NT2/D1 (cell line): Measurements from ENCODE around the gene TMEM222.

Source experiments
- DNase-seq: peaks from one replicate; pipeline ENCODE4 v3.0.0-alpha.2; 2011; ENCODE audit warnings: low read depth, low spot score
- H3K27me3 ChIP-seq: 2 replicates; pipeline ENCODE4 v1.6.0; 2011; ENCODE audit warnings: mild to moderate bottlenecking; ENCODE audit not compliant: insufficient read length, insufficient read depth
- H3K36me3 ChIP-seq: 2 replicates; pipeline ENCODE4 v1.6.1; 2011; ENCODE audit warnings: mild to moderate bottlenecking, low read length, mixed read lengths; ENCODE audit not compliant: insufficient read depth, insufficient read length
- H3K4me1 ChIP-seq: 2 replicates; pipeline ENCODE4 v1.5.1; 2011; ENCODE audit not compliant: insufficient read depth, insufficient read length
- H3K4me3 ChIP-seq: 2 replicates; pipeline ENCODE4 v1.5.1; 2011; ENCODE audit warnings: low read depth; ENCODE audit not compliant: insufficient read length
- H3K9ac ChIP-seq: 2 replicates; pipeline ENCODE4 v1.6.0; 2011; ENCODE audit warnings: low read depth; ENCODE audit not compliant: insufficient read length
- H3K9me3 ChIP-seq: 2 replicates; pipeline ENCODE4 v1.5.1; 2011; ENCODE audit warnings: mild to moderate bottlenecking, low read length; ENCODE audit not compliant: insufficient read depth
- SUZ12 ChIP-seq: IDR thresholded peaks from 2 replicates; pipeline ENCODE4 v1.6.1; 2011; ENCODE audit not compliant: insufficient read length, insufficient read depth; ENCODE audit errors: extremely low read depth
- YY1 ChIP-seq: IDR thresholded peaks from 2 replicates; pipeline ENCODE4 v1.6.1; 2011; ENCODE audit not compliant: insufficient read length, insufficient read depth
- ZNF274 ChIP-seq: IDR thresholded peaks from 2 replicates; pipeline ENCODE4 v1.6.1; 2011; ENCODE audit warnings: mild to moderate bottlenecking, low read depth, low read length

TMEM222 gene

DNA sequence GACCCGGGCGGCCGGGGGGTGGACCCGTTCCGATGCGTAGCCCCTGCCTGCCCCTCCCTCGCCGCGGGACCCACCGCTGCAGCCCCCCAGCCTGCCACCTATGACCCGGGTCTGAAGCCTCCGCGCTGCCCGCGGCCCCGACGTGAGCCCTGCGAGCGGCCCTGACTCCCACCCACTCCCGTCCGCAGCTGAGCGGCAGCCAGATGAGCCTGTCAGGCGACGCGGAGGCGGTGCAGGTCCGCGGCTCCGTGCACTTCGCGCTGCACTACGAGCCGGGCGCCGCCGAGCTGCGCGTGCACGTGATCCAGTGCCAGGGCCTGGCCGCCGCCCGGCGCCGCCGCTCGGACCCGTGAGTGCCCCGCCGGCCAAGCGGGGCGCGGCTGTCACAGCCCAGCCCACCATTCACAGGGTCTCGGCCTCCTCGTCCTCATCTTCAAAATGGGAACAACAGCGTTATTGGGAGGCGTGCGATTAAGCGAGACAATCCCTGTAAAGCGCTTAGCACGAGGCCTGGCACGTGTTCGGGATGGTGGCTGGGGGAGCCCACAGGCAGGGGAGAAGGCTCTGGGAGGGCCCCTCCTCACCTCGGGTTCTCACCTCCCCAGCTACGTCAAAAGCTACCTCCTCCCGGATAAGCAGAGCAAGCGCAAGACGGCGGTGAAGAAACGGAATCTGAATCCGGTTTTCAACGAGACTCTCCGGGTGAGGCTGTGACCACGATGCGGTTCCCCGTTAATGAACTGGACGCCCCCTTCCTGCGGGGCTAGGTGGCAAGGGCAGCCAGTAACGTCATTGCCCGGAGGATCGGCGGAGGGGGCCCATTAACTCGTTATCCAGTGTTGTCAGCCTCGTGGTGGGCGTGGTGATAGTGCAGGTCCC lies 28.1 kb downstream of the TMEM222 start:
- peaks cover 22% of the 10 kb centered on the region for H3K4me1 ChIP-seq
- peak overlapping the region; percentile 82 for H3K4me3 ChIP-seq
- H3K36me3 ChIP-seq = peaks cover 40% of the 10 kb centered on the region
- peak overlapping the region; percentile 87 for H3K9ac ChIP-seq
- H3K9me3 ChIP-seq = no peaks in the 10 kb centered on the region
- no peak for TF ChIP-seq ZNF274
- no peak for TF ChIP-seq YY1
- TF ChIP-seq SUZ12 = no peak
- DNase-seq = no peak
- H3K27me3 ChIP-seq = no peaks in the 10 kb centered on the region

DNA sequence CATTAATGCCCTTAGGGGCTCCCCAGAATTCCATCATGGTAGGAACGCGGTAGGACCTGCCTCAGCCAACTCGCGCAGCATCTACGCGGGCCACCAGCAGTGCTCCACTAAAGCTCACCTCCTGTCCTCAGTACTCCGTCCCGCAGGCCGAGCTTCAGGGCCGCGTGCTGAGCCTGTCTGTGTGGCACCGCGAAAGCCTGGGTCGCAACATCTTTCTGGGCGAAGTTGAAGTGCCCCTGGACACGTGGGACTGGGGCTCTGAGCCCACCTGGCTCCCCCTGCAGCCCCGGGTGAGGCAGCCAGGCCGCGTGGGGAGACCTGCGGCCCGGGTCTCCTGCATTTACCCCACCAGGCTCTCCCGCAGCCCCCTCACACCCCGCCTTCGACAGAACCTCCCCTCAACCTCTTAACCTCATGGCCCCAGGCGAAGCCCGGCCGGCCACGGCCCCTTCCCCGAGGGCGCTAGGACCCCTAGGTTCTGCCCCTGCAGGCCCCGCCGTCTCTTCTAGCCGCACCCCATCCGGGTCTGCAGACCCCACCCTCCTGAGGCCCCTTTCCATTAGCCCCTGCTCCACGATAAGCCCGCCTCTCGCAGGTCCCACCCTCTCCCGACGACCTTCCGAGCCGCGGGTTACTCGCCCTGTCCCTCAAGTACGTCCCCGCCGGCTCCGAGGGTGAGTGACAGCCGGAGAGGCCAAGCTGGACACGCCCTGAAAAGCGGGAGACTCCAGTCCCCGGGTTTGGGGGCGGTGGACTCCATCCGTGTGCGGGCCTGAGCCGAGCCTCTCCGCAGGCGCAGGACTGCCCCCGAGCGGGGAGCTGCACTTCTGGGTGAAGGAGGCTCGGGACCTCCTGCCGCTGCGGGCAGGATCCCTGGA lies 28.9 kb downstream of the TMEM222 start:
- TF ChIP-seq ZNF274 (no peak), YY1 (peak; percentile 16)
- Histone ChIP-seq H3K4me1 (peaks cover 22% of the 10 kb centered on the region), H3K9ac (peak overlapping the region; percentile 87), H3K9me3 (no peaks in the 10 kb centered on the region), H3K36me3 (peaks cover 42% of the 10 kb centered on the region), H3K4me3 (peak overlapping the region; percentile 82), H3K27me3 (no peaks in the 10 kb centered on the region)
- DNase-seq = peak; percentile 97

DNA sequence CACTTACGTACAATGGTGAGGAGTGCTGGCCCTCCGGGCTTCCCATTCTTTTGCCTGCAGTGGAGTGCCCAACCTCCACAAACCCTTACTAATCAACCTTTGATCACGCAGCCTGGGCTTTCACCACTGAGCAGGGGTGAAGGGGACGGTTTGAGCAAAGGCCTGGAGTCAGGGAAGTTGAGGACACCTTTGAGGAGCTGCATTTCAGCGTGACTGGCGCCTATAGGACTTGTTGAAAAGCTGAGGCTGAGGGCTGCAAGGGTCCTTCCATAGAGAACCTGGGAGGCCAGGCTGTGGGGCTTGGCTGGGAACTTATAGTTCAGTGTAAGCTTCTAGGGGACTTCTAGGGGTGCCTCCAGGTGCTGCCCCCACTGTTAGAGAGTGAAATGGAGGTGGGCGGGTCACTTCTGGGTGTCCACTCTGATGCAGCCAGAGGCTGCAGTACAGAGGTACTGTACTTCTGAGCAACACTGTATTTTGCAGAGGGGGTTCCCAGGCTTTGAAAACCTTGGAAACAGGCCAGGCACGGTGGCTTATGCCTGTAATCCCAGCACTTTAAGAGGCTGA lies 29.7 kb downstream of the TMEM222 start:
- TF ChIP-seq ZNF274 (no peak), YY1 (no peak), SUZ12 (no peak)
- Histone ChIP-seq H3K4me1 (peaks cover 22% of the 10 kb centered on the region), H3K27me3 (no peaks in the 10 kb centered on the region), H3K4me3 (peak overlapping the region; percentile 82), H3K9me3 (no peaks in the 10 kb centered on the region), H3K9ac (peak overlapping the region; percentile 81), H3K36me3 (peaks cover 41% of the 10 kb centered on the region)
- DNase-seq = no peak

DNA sequence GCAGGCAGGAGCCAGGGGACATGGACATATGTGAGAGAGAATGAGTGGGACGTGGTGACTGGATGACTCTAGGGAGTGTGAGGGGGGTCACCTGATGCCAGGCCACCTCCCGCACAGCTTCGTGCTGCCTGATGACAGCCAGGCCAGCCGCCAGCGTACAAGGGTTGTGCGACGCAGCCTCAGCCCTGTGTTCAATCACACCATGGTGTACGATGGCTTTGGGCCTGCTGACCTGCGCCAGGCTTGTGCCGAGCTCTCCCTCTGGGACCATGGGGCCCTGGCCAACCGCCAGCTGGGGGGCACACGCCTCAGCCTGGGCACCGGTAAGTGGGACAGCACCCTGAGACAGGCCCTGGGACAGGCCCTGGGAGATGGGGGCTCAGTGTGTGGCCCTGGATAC lies 31.2 kb downstream of the TMEM222 start:
- peak overlapping the region; percentile 27 for H3K9ac ChIP-seq
- no peak for DNase-seq
- H3K4me1 ChIP-seq = peaks cover 25% of the 10 kb centered on the region
- peaks cover 7% of the 10 kb centered on the region for H3K27me3 ChIP-seq
- peaks cover 31% of the 10 kb centered on the region for H3K36me3 ChIP-seq
- no peaks in the 10 kb centered on the region for H3K9me3 ChIP-seq
- H3K4me3 ChIP-seq = no peak overlapping the region
- TF ChIP-seq SUZ12 (no peak), ZNF274 (no peak), YY1 (no peak)

DNA sequence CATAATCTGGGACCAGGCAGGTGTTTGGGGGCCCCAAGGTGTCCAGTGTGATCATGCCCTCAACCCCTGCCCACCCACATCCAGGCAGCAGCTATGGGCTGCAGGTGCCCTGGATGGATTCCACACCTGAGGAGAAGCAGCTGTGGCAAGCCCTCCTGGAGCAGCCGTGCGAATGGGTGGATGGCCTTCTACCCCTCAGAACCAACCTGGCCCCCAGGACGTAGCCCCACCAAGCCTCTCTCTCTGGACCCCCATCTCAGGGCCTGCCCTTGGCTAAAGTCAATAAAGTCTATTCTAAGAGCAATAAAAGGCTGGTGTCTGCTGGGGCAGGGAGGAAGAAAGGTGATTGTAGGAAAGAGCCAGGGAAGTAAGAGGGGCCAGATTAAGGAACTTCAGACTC lies 31.7 kb downstream of the TMEM222 start:
- DNase-seq = no peak
- TF ChIP-seq YY1 = no peak
- no peak for TF ChIP-seq ZNF274
- TF ChIP-seq SUZ12 = no peak

DNA sequence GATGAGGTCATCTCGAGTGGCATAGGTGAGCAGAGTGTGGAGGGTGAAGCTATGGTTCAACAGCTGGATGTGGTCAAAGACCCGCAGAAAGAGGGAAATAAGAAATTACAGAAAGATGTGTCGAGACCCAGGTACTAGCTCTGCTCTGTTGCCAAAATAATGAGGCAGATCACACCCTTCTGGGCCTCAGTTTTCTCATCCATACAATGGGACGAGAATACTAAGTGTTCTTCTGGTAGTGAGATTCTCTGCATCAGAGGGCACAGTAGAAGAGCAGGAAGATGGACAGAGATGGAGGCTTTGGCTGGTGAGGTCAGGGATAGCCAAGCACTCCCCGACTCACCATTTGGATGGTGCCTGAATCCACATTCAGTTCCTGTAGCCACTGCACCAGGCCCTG lies 33.7 kb downstream of the TMEM222 start:
- Histone ChIP-seq H3K4me1 (peaks cover 25% of the 10 kb centered on the region), H3K9ac (no peak overlapping the region), H3K36me3 (peaks cover 51% of the 10 kb centered on the region), H3K9me3 (no peaks in the 10 kb centered on the region), H3K4me3 (no peak overlapping the region), H3K27me3 (peaks cover 20% of the 10 kb centered on the region)
- TF ChIP-seq ZNF274 = no peak
- TF ChIP-seq SUZ12 = no peak
- TF ChIP-seq YY1 = no peak
- no peak for DNase-seq

More for the DNA sequence above, 31.7 kb downstream of the TMEM222 start:
- Histone ChIP-seq H3K9ac (no peak overlapping the region), H3K36me3 (peaks cover 36% of the 10 kb centered on the region), H3K9me3 (no peaks in the 10 kb centered on the region), H3K27me3 (peaks cover 11% of the 10 kb centered on the region), H3K4me3 (no peak overlapping the region), H3K4me1 (peaks cover 26% of the 10 kb centered on the region)

DNA sequence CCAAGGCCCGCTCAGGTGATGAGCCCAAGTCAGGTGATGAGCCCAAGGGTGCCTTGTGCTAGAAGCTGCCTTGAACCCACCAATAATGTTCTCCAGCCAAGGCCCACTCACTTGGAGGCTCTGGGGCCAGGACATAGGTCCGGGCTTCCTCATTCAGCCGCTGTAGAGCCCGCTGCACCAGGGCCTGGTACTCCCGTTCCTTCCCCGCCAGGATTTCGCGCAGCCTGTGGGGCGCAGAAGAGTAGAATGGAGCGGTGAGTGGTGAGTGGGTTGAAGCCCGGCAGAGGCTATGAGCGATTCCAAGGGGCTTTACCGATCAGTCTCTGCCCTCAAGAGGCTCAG lies 34.3 kb downstream of the TMEM222 start:
- H3K27me3 ChIP-seq = peaks cover 20% of the 10 kb centered on the region
- no peak for TF ChIP-seq ZNF274
- TF ChIP-seq SUZ12 = no peak
- no peak for TF ChIP-seq YY1
- no peak overlapping the region for H3K4me3 ChIP-seq
- DNase-seq = no peak
- peaks cover 25% of the 10 kb centered on the region for H3K4me1 ChIP-seq
- peaks cover 55% of the 10 kb centered on the region for H3K36me3 ChIP-seq
- no peak overlapping the region for H3K9ac ChIP-seq
- H3K9me3 ChIP-seq = no peaks in the 10 kb centered on the region
